Measurements from ENCODE around the gene GOLGA6L26.

- TF ChIP-seq POLR2AphosphoS5 (IDR thresholded peaks at IDR 0.05; ENCODE audit: insufficient read depth in 1 of 2, low read depth in 1 of 2) (no peak), CTCF (IDR thresholded peaks at IDR 0.05) (no peak)
These were observed 36.6 kb upstream of the GOLGA6L26 start for GRCh38 chr15:23370578-23370977.

Data from vagina (tissue), 2 donors.